ENCODE measurements around the gene C1QTNF1. TPM values are rescaled to one million over a fixed set of nuclear protein-coding genes. Genes with fewer than 3 reads are reported as not detected.

The C1QTNF1 gene
- total and polyA plus RNA-seq, 9 of the 15 experiments (the other 6 are each of a cell fraction or from before 2014, with no cell fraction given): 0.09 TPM; not detected in 8

- peak; percentile 4 for TF ChIP-seq CTCFL (IDR thresholded peaks at IDR 0.05; ENCODE audit: borderline replicate concordance, insufficient read depth, low read depth, low read length, poor library complexity, severe bottlenecking)
- TF ChIP-seq ETV6 (IDR thresholded peaks at IDR 0.05; ENCODE audit: borderline replicate concordance in 1 of 2, low read depth in 2 of 2, low read length in 1 of 2): no peak
- no peak for TF ChIP-seq ETV6 (CRISPR knock-in tag; IDR thresholded peaks at IDR 0.05; ENCODE audit: borderline replicate concordance)
- no peak for TF ChIP-seq ZNF766 (CRISPR knock-in tag; conservative IDR thresholded peaks at IDR 0.05)
- peak; percentile 75 to 90 (median 88) for TF ChIP-seq CTCF (IDR thresholded peaks at IDR 0.05 in 2 of 3, conservative IDR thresholded peaks at IDR 0.05 in 1 of 3; ENCODE audit: insufficient read depth in 2 of 3, low read depth in 1 of 3, low read length in 3 of 3)
- no peak for TF ChIP-seq CEBPB (tag; IDR thresholded peaks at IDR 0.05)
- no peak for TF ChIP-seq TCF7 (IDR thresholded peaks at IDR 0.05; ENCODE audit: borderline replicate concordance)
- TF ChIP-seq NR0B1 (IDR thresholded peaks at IDR 0.05; ENCODE audit: partially characterized antibody): no peak
- TF ChIP-seq MITF (IDR thresholded peaks at IDR 0.05): no peak
- peak; percentile 85 for TF ChIP-seq VEZF1 (CRISPR knock-in tag; IDR thresholded peaks at IDR 0.05)
These were observed 58.6 kb downstream of the C1QTNF1 start (continued) for GRCh38 chr17:79082311-79083190.

All from K562 (cell line).